GM12864 (cell line): ENCODE results near the gene GGN.
A peak's percentile ranks its signal among the peaks of the same experiment; 100 is the strongest.

Experiments
- DNase-seq: peaks from one replicate; pipeline ENCODE4 v3.0.0-alpha.2; 2011; ENCODE audit warnings: low read depth
- H3K4me3 ChIP-seq: 2 replicates; pipeline ENCODE4 v1.5.1; 2011; ENCODE audit warnings: mild to moderate bottlenecking, low read depth, low read length, control low read depth
- CTCF ChIP-seq: IDR thresholded peaks from 2 replicates; pipeline ENCODE4 v1.5.1; 2011; ENCODE audit warnings: low read depth, mild to moderate bottlenecking, moderate library complexity, low read length, control low read depth, inconsistent platforms; ENCODE audit errors: missing control alignments

GGN gene

GRCh38 chr19:38391911-38392464 lies 4.2 kb upstream of the GGN start:
- TF ChIP-seq CTCF: no peak
- no peak for DNase-seq
- H3K4me3 ChIP-seq: no peak overlapping the region

GRCh38 chr19:38389957-38390924 lies 2.4 kb upstream of the GGN start:
- TF ChIP-seq CTCF: no peak
- no peak for DNase-seq
- H3K4me3 ChIP-seq: no peak overlapping the region

- no peak for DNase-seq
- no peak overlapping the region for H3K4me3 ChIP-seq
- TF ChIP-seq CTCF: no peak
Measured at GRCh38 chr19:38389101-38389925, 1.5 kb upstream of the GGN start.

GRCh38 chr19:38388349-38389100 lies 691 bp upstream of the GGN start, which contains the start of gene SPRED3:
TSS of gene SPRED3 (plus strand) at chr19:38388697. CDS start at chr19:38390303, 1,606 bp downstream.
- DNase-seq: no peak
- peak within 1 kb of the TSS; percentile 12 for H3K4me3 ChIP-seq
- no peak for TF ChIP-seq CTCF

GRCh38 chr19:38386971-38387549 lies 774 bp downstream of the GGN start:
- no peak for DNase-seq
- TF ChIP-seq CTCF: no peak
- no peak overlapping the region; the same call in 1 of the 2 replicates for H3K4me3 ChIP-seq
